T-helper 2 cell treated with Interferon-gamma antibody and Interleukin-4, amounts not matched to agents 100 ng/mL and 5 ng/mL, for 36 hours (primary cell): ENCODE measurements around the gene FUT3. TPM values are rescaled to one million over a fixed set of nuclear protein-coding genes. Genes with fewer than 3 reads are reported as not detected.
"Not testable (repeated sequence)": the region's sequence is repeated elsewhere in the genome, so short reads cannot be mapped to it uniquely, and the experiment has no call there.

Experiments used
- intact Hi-C: fragments of 100-400 bp; cut with micrococcal nuclease; formaldehyde crosslinking; loops from one replicate; pipeline ENCODE4 v1.15.1; 2023
- total RNA-seq: library from RNA; stranded (reverse); gene quantifications from 2 replicates; pipeline ENCODE4 v1.2.3, GENCODE V29; 2022

FUT3 gene
- total RNA-seq: not detected in 2 replicates

- intact Hi-C loops: no loop called here
Observed at GRCh38 chr19:5851302-5851701, at the start of gene FUT3. Gene FUT3, minus strand, starts transcription at chr19:5851449.

- intact Hi-C loops: loop anchor here (5.0 to 10.0 kb wide), 3 partner anchors 51 to 296 kb away; partner anchors contain the start of genes SAFB and SAFB2
Observed at GRCh38 chr19:5900976-5901375, 49.7 kb upstream of the FUT3 start.

- intact Hi-C loops: loop anchor here (5.0 to 10.0 kb wide), 3 partner anchors 52 to 297 kb away; partner anchors contain the start of genes SAFB and SAFB2
Observed at GRCh38 chr19:5899728-5900526, 48.7 kb upstream of the FUT3 start.

GRCh38 chr19:5897189-5897969, 46.1 kb upstream of the FUT3 start:
- intact Hi-C loops: no loop called here

GRCh38 chr19:5896365-5897076, 45.3 kb upstream of the FUT3 start:
- intact Hi-C loops: no loop called here

- intact Hi-C loops: no loop called here
Observed at GRCh38 chr19:5895890-5896289, 44.6 kb upstream of the FUT3 start.

GRCh38 chr19:5895409-5895808, 44.2 kb upstream of the FUT3 start:
- intact Hi-C loops: no loop called here

GRCh38 chr19:5894704-5895349, 43.6 kb upstream of the FUT3 start:
- intact Hi-C loops: no loop called here

GRCh38 chr19:5893907-5894703, 42.9 kb upstream of the FUT3 start:
- intact Hi-C loops: no loop called here

- intact Hi-C loops: no loop called here
Observed at GRCh38 chr19:5893296-5893903, 42.2 kb upstream of the FUT3 start.

GRCh38 chr19:5892772-5893275, 41.6 kb upstream of the FUT3 start:
- intact Hi-C loops: loop anchor here (1.0 kb wide), 1 partner anchor 89 kb away; no protein-coding TSS in a partner anchor

- intact Hi-C loops: loop anchor here (1.0 kb wide), 1 partner anchor 88 kb away; no protein-coding TSS in a partner anchor
Observed at GRCh38 chr19:5891938-5892771, 40.9 kb upstream of the FUT3 start.

- intact Hi-C loops: no loop called here
Observed at GRCh38 chr19:5891572-5891937, 40.3 kb upstream of the FUT3 start.

GRCh38 chr19:5890099-5890498, 38.9 kb upstream of the FUT3 start:
- intact Hi-C loops: no loop called here

GRCh38 chr19:5889288-5889971, 38.2 kb upstream of the FUT3 start:
- intact Hi-C loops: no loop called here

GRCh38 chr19:5884065-5884811, 33.0 kb upstream of the FUT3 start:
- intact Hi-C loops: not testable (repeated sequence)

GRCh38 chr19:5883157-5883873, 32.1 kb upstream of the FUT3 start:
- intact Hi-C loops: not testable (repeated sequence)
